GM12891 (cell line): ENCODE measurements around the gene FAM240A.

Source experiments
- POLR2A ChIP-seq: IDR thresholded peaks from 2 replicates; pipeline ENCODE4 v1.6.1; 2011; ENCODE audit warnings: low read depth, low read length, control low read depth
- POLR2AphosphoS5 ChIP-seq: IDR thresholded peaks from 2 replicates; pipeline ENCODE4 v1.6.1; 2011; ENCODE audit warnings: low read depth, low read length, control low read depth
- SPI1 ChIP-seq: IDR thresholded peaks from 2 replicates; pipeline ENCODE4 v1.6.1; 2011; ENCODE audit warnings: low read depth, low read length, control low read depth
- TAF1 ChIP-seq: IDR thresholded peaks from 2 replicates; pipeline ENCODE4 v1.6.1; 2011; ENCODE audit warnings: low read depth, low read length, control low read depth

DNA sequence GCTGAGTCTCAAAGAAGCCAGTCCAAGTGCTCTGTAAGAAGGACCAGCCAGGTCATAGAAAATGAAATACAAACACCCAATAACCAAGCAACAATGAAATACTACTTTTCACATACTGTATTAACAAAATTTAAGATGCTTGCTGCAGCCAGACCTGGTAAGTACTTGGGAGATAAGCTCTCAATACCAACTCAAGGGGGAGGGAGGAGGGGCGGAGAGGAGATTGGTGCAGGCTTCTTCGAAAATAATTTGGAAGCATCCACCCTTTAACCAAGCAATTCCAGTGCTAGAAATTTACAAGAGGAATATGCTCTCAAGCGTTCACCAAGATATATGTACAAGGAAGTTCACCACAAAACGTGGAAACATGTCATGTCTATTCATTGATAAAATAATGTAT is 38.6 kb upstream of the FAM240A start:
- TF ChIP-seq TAF1 (no peak), POLR2A (no peak), SPI1 (no peak), POLR2AphosphoS5 (no peak)
